Gastroesophageal sphincter (tissue), 4 donors: ENCODE measurements around the gene SOX8. TPM values are rescaled to one million over a fixed set of nuclear protein-coding genes. Genes with fewer than 3 reads are reported as not detected.

ENCODE experiments used
- ATAC-seq: fragments of 150-250 bp; one replicate; pipeline ENCODE4 v1.9.1; 2016; ENCODE audit warnings: mild to moderate bottlenecking, moderate library complexity
- H3K27ac ChIP-seq, 4 donors: fragments of 200-600 bp; sonication (generic) in 3 of 4; 1 replicate in 3 of 4; 2 replicates in 1 of 4; pipeline ENCODE4 v1.5.1; 2016 to 2019
- H3K27me3 ChIP-seq: fragments of 200-600 bp; sonication (generic); one replicate; pipeline ENCODE4 v1.5.1; 2019
- H3K36me3 ChIP-seq, 2 donors: fragments of 200-600 bp; sonication (generic); one replicate each; pipeline ENCODE4 v1.5.1; 2019; ENCODE audit warnings: control low read depth in 1 of 2
- H3K4me1 ChIP-seq, 3 donors: fragments of 200-600 bp; sonication (generic); 1 replicate in 2 of 3; 2 replicates in 1 of 3; pipeline ENCODE4 v1.5.1; 2016 to 2019; ENCODE audit warnings: control low read depth in 2 of 3
- H3K4me3 ChIP-seq, 2 donors: fragments of 200-600 bp; sonication (generic); one replicate each; pipeline ENCODE4 v1.5.1; 2019; ENCODE audit warnings: mild to moderate bottlenecking in 1 of 2, moderate library complexity in 1 of 2
- H3K9me3 ChIP-seq, 3 donors: fragments of 200-600 bp; sonication (generic); one replicate each; pipeline ENCODE4 v1.5.1; 2017 to 2019; ENCODE audit warnings: control low read depth in 2 of 3
- CTCF ChIP-seq, 4 experiments: fragments of 200-600 bp in 2 of 4; fragments of 450-650 bp in 2 of 4; sonication (generic) in 1 of 4; IDR thresholded peaks; one replicate each; pipeline ENCODE4 v1.5.1; 2017 to 2019; ENCODE audit warnings: antibody characterized with exemption in 4 of 4, mild to moderate bottlenecking in 2 of 4, moderate library complexity in 2 of 4
- EP300 ChIP-seq: sonication (generic); formaldehyde crosslinking; IDR thresholded peaks from one replicate; pipeline ENCODE4 v1.6.1; 2017; ENCODE audit warnings: antibody characterized with exemption, mild to moderate bottlenecking
- POLR2A ChIP-seq, 2 donors: fragments of 450-650 bp; IDR thresholded peaks; one replicate each; pipeline ENCODE4 v1.6.1; 2017; ENCODE audit warnings: antibody characterized with exemption in 2 of 2, mild to moderate bottlenecking in 2 of 2, moderate library complexity in 1 of 2
- POLR2AphosphoS5 ChIP-seq: sonication (generic); formaldehyde crosslinking; IDR thresholded peaks from one replicate; pipeline ENCODE4 v1.6.1; 2017; ENCODE audit warnings: antibody characterized with exemption
- WGBS, 2 donors: methylation state at CpG; one replicate each; pipeline ENCODE4 v1.1.5; 2018; ENCODE audit warnings: low coverage in 1 of 2; 5-methylcytosine and 5-hydroxymethylcytosine counted together
- total RNA-seq, 4 donors: library from RNA; depleted of rRNA; stranded (reverse); fragments of >200 nt; gene quantifications; one replicate each; pipeline ENCODE4 v1.1.0, GENCODE V29; 2016

The SOX8 gene
- total RNA-seq, 4 donors from 2014 or later: 2.0 to 4.5 (median 3.6) TPM

GRCh38 chr16:979147-979546 is 2.4 kb upstream of the SOX8 start:
- no peak for ATAC-seq
- H3K4me3 ChIP-seq: no peak overlapping the region
- TF ChIP-seq POLR2A (IDR thresholded peaks at IDR 0.05): no peak
- TF ChIP-seq POLR2AphosphoS5: no peak
- TF ChIP-seq EP300: no peak
- no peak for TF ChIP-seq CTCF (IDR thresholded peaks at IDR 0.05)
- H3K9me3 ChIP-seq: no peaks in the 10 kb centered on the region
- H3K27ac ChIP-seq: no peak overlapping the region
- WGBS, 2 donors: 90% methylated on average over 4 of the region's 14 CpGs; no CpG with 5 or more reads in 1 of the 2 donors
- peaks cover 60% of the 10 kb centered on the region for H3K27me3 ChIP-seq
- H3K4me1 ChIP-seq: peaks cover 0 to 67% (median 16%) of the 10 kb centered on the region in 3 donors
- no peaks in the 10 kb centered on the region for H3K36me3 ChIP-seq

GRCh38 chr16:979859-980594 is 1.5 kb upstream of the SOX8 start:
- Histone ChIP-seq H3K4me1 (peaks cover 0 to 67% (median 16%) of the 10 kb centered on the region in 3 donors), H3K36me3 (no peaks in the 10 kb centered on the region), H3K4me3 (peak overlapping the region in 1 of 2 donors; percentile 59), H3K27ac (peak overlapping the region in 1 of 4 donors; percentile 62), H3K27me3 (peaks cover 69% of the 10 kb centered on the region), H3K9me3 (no peaks in the 10 kb centered on the region)
- TF ChIP-seq POLR2A (IDR thresholded peaks at IDR 0.05): no peak
- WGBS, 2 donors: 91% methylated on average over 8 of the region's 63 CpGs; no CpG with 5 or more reads in 1 of the 2 donors
- ATAC-seq: no peak

GRCh38 chr16:980595-980854 is 1.0 kb upstream of the SOX8 start:
- Histone ChIP-seq H3K27ac (peak overlapping the region in 1 of 4 donors; percentile 62), H3K27me3 (peaks cover 74% of the 10 kb centered on the region), H3K36me3 (no peaks in the 10 kb centered on the region), H3K4me3 (peak overlapping the region; percentile 29 to 59), H3K9me3 (no peaks in the 10 kb centered on the region), H3K4me1 (peaks cover 0 to 64% (median 16%) of the 10 kb centered on the region in 3 donors)
- no peak for ATAC-seq
- no CpG with 5 or more reads among the region's 31 CpGs for WGBS, 2 donors
- TF ChIP-seq POLR2A (IDR thresholded peaks at IDR 0.05) (no peak), POLR2AphosphoS5 (no peak), CTCF (IDR thresholded peaks at IDR 0.05) (no peak), EP300 (no peak)

- ATAC-seq: no peak
- peak overlapping the region in 1 of 4 donors; percentile 49 for H3K27ac ChIP-seq
- H3K27me3 ChIP-seq: peaks cover 92% of the 10 kb centered on the region
- no CpG with 5 or more reads among the region's 76 CpGs for WGBS, 2 donors
- peaks cover 0 to 45% (median 13%) of the 10 kb centered on the region in 3 donors for H3K4me1 ChIP-seq
- peak overlapping the region in 1 of 2 donors; percentile 59 for H3K4me3 ChIP-seq
- H3K9me3 ChIP-seq: no peaks in the 10 kb centered on the region
- H3K36me3 ChIP-seq: no peaks in the 10 kb centered on the region
- TF ChIP-seq EP300: no peak
- no peak for TF ChIP-seq POLR2A (IDR thresholded peaks at IDR 0.05)
- no peak for TF ChIP-seq CTCF (IDR thresholded peaks at IDR 0.05)
- TF ChIP-seq POLR2AphosphoS5: no peak
Observed at GRCh38 chr16:982145-983043, 824 bp downstream of the SOX8 start.

GRCh38 chr16:983044-984030 is 1.8 kb downstream of the SOX8 start:
- Histone ChIP-seq H3K9me3 (no peaks in the 10 kb centered on the region), H3K4me3 (peak overlapping the region in 1 of 2 donors; percentile 59), H3K27me3 (peaks cover 99% of the 10 kb centered on the region), H3K27ac (peak overlapping the region in 1 of 4 donors; percentile 37), H3K4me1 (peaks cover 0 to 36% (median 13%) of the 10 kb centered on the region in 3 donors), H3K36me3 (no peaks in the 10 kb centered on the region)
- no peak for ATAC-seq
- WGBS, 2 donors: no CpG with 5 or more reads among the region's 59 CpGs
- TF ChIP-seq POLR2AphosphoS5 (no peak), EP300 (no peak), CTCF (IDR thresholded peaks at IDR 0.05) (no peak), POLR2A (IDR thresholded peaks at IDR 0.05) (no peak)
